ENCODE results near the gene COQ8A. TPM values are rescaled to one million over a fixed set of nuclear protein-coding genes. Genes with fewer than 3 reads are reported as not detected.

Gene COQ8A
- total RNA-seq, 2 experiments from 2014 or later = 55.0 to 56.0 TPM

- H3K27me3 Mint-ChIP-seq = no peaks in the 10 kb centered on the region
- no peak for ATAC-seq (ENCODE audit: poor library complexity)
- peaks cover 36% of the 10 kb centered on the region for H3K36me3 Mint-ChIP-seq (ENCODE audit: low read depth)
- Histone ChIP-seq H3K4me3 (ENCODE audit: low read length) (no peak overlapping the region), H3K36me3 (ENCODE audit: insufficient read depth, low read length) (peaks cover 3% of the 10 kb centered on the region), H3K9me3 (ENCODE audit: control insufficient read depth in 1 of 2, insufficient read depth in 1 of 2, low read length in 2 of 2) (peaks cover 0 to 32% of the 10 kb centered on the region in 2 experiments), H3K27ac (ENCODE audit: low read depth in 1 of 2, low read length in 2 of 2) (no peak overlapping the region), H3K4me1 (ENCODE audit: insufficient read depth, low read length) (peaks cover 7% of the 10 kb centered on the region), H3K27me3 (ENCODE audit: control insufficient read depth in 1 of 2, insufficient read depth in 2 of 2, low read length in 2 of 2) (no peaks in the 10 kb centered on the region)
- intact Hi-C loops (cut with DNase I, micrococcal nuclease) = no loop called here
- peaks cover 42% of the 10 kb centered on the region for H3K4me1 Mint-ChIP-seq (ENCODE audit: low read depth)
- peaks cover 3% of the 10 kb centered on the region for H3K9me3 Mint-ChIP-seq
- H3K4me3 Mint-ChIP-seq = no peak overlapping the region
- POLR2A ChIA-PET = interaction anchor here (1.5 kb wide), 1 partner anchor 19 kb away, joined by 3 read pairs; no protein-coding TSS in a partner anchor
- no peak for TF ChIP-seq CTCF (IDR thresholded peaks at IDR 0.05)
- DNase-seq = no peak
- CTCF ChIA-PET = no interaction called here
- peak overlapping the region; percentile 40 for H3K27ac Mint-ChIP-seq
These were observed 17.6 kb downstream of the COQ8A start for GRCh38 chr1:226957714-226958113.

- no peaks in the 10 kb centered on the region for H3K27me3 ChIP-seq (ENCODE audit: control insufficient read depth in 1 of 2, insufficient read depth in 2 of 2, low read length in 2 of 2)
- Mint-ChIP-seq H3K4me3 (no peak overlapping the region), H3K9me3 (peaks cover 3% of the 10 kb centered on the region)
These were observed 18.2 kb downstream of the COQ8A start for GRCh38 chr1:226958300-226958699.

GRCh38 chr1:226960256-226960655 is 20.2 kb downstream of the COQ8A start:
- Histone ChIP-seq H3K36me3 (ENCODE audit: insufficient read depth, low read length) (peaks cover 6% of the 10 kb centered on the region), H3K9me3 (ENCODE audit: control insufficient read depth in 1 of 2, insufficient read depth in 1 of 2, low read length in 2 of 2) (peaks cover 0 to 29% of the 10 kb centered on the region in 2 experiments), H3K4me3 (ENCODE audit: low read length) (no peak overlapping the region), H3K4me1 (ENCODE audit: insufficient read depth, low read length) (peaks cover 7% of the 10 kb centered on the region), H3K27me3 (ENCODE audit: control insufficient read depth in 1 of 2, insufficient read depth in 2 of 2, low read length in 2 of 2) (no peaks in the 10 kb centered on the region), H3K27ac (ENCODE audit: low read depth in 1 of 2, low read length in 2 of 2) (no peak overlapping the region)
- H3K27me3 Mint-ChIP-seq = no peaks in the 10 kb centered on the region
- ChIA-PET CTCF (no interaction called here), POLR2A (no interaction called here)
- intact Hi-C loops (cut with DNase I, micrococcal nuclease) = no loop called here
- no peak overlapping the region for H3K4me3 Mint-ChIP-seq
- H3K36me3 Mint-ChIP-seq (ENCODE audit: low read depth) = peaks cover 41% of the 10 kb centered on the region
- no peak for TF ChIP-seq CTCF (IDR thresholded peaks at IDR 0.05)
- H3K9me3 Mint-ChIP-seq = no peaks in the 10 kb centered on the region
- H3K4me1 Mint-ChIP-seq (ENCODE audit: low read depth) = peaks cover 25% of the 10 kb centered on the region
- ATAC-seq (ENCODE audit: poor library complexity) (no peak), DNase-seq (no peak)
- H3K27ac Mint-ChIP-seq = no peak overlapping the region

More at GRCh38 chr1:226958300-226958699, 18.2 kb downstream of the COQ8A start:
- H3K36me3 ChIP-seq (ENCODE audit: insufficient read depth, low read length) = peaks cover 3% of the 10 kb centered on the region
- H3K4me3 ChIP-seq (ENCODE audit: low read length) = no peak overlapping the region
- DNase-seq (no peak), ATAC-seq (ENCODE audit: poor library complexity) (no peak)
- H3K27ac ChIP-seq (ENCODE audit: low read depth in 1 of 2, low read length in 2 of 2) = no peak overlapping the region
- peaks cover 39% of the 10 kb centered on the region for H3K36me3 Mint-ChIP-seq (ENCODE audit: low read depth)
- POLR2A ChIA-PET = interaction anchor here (1.5 kb wide), 1 partner anchor 19 kb away, joined by 3 read pairs; no protein-coding TSS in a partner anchor
- no peak overlapping the region for H3K27ac Mint-ChIP-seq
- peaks cover 7% of the 10 kb centered on the region for H3K4me1 ChIP-seq (ENCODE audit: insufficient read depth, low read length)
- intact Hi-C loops (cut with DNase I, micrococcal nuclease) = no loop called here
- TF ChIP-seq CTCF (IDR thresholded peaks at IDR 0.05) = no peak
- peaks cover 40% of the 10 kb centered on the region for H3K4me1 Mint-ChIP-seq (ENCODE audit: low read depth)
- CTCF ChIA-PET = no interaction called here
- peaks cover 0 to 32% of the 10 kb centered on the region in 2 experiments for H3K9me3 ChIP-seq (ENCODE audit: control insufficient read depth in 1 of 2, insufficient read depth in 1 of 2, low read length in 2 of 2)
- H3K27me3 Mint-ChIP-seq = no peaks in the 10 kb centered on the region

Measured in CD4-positive, alpha-beta T cell (primary cell).